Parietal lobe (tissue), 1 donor: ENCODE data around the gene DTX3. TPM values are rescaled to one million over a fixed set of nuclear protein-coding genes. Genes with fewer than 3 reads are reported as not detected.

Source experiments
- total RNA-seq: library from RNA; depleted of rRNA; stranded (reverse); fragments of >200 nt; gene quantifications from one replicate; pipeline ENCODE4 v1.2.3, GENCODE V29; 2014

Gene DTX3, protein sequence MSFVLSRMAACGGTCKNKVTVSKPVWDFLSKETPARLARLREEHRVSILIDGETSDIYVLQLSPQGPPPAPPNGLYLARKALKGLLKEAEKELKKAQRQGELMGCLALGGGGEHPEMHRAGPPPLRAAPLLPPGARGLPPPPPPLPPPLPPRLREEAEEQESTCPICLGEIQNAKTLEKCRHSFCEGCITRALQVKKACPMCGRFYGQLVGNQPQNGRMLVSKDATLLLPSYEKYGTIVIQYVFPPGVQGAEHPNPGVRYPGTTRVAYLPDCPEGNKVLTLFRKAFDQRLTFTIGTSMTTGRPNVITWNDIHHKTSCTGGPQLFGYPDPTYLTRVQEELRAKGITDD
- total RNA-seq = 81.7 TPM

DNA sequence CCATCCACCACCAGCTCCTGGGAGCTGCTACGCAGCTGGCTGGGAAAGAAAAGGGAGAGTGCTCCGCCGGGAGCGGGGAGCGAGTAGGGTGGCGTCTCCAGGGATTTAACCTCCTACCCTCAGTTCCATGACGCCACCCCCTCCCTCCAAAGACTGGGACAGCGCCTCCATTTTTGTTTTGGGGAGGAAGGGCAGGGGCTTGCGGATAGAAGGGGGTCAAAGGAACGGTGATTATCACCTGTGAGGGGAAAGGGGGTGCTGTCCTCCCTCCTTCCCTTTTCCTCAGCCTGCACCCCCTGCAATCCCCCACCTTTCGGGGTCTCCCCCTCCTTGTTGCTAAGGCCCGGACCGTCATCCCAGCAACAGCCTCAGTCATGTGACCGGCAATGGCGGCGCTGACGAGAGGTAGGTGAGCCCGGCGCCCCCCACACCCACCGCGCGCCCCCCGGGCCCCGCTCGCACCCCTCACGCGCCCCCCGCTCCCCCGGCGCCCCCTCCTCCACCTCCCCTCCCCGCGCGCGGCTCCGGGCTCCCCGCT is at the start of gene DTX3:
DTX3 (plus strand) TSS at position 371 of the 538 bp plus-strand sequence. CDS start 1,694 bp downstream, outside the sequence.

DNA sequence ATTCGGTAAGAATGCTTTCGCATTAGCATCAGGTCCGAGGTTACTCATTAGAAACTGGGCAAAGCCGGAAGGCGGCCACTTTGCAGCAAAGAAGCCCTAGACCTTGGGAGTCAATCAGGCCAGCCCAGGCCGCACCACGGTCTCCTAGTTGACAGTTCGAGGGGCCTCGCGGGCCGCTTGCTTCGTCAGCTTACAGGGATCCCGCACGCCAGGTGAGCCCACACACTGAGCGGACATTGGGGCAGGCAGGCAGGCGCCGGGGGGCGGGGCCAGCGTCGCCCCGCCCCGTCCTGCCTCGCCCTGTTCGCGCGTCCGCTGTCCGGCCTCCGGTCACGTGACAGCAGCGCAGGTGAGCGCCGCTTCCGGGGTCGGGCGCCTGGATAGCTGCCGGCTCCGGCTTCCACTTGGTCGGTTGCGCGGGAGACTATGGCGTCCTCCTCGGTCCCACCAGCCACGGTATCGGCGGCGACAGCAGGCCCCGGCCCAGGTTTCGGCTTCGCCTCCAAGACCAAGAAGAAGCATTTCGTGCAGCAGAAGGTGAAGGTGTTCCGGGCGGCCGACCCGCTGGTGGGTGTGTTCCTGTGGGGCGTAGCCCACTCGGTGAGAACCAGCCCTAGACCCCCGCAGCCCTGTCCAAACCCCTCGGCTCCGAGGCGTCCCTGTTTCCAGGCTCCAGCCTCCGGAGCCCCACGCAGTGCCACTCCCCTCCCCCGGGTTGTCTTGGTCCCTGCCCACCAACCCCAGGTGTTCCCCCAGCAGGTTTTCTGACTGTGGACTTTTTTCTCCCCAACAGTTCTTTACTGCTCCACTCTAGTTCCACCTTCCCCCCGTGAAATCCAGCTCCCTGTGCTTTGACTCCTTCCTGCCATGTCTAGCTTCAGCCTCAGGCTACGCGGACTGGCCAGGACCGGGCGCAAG is 13.5 kb upstream of the DTX3 start, which contains the start of gene PIP4K2C:
PIP4K2C (plus strand) TSS at position 329 of the 918 bp plus-strand sequence; CDS start at position 427, 98 bp downstream.

DNA sequence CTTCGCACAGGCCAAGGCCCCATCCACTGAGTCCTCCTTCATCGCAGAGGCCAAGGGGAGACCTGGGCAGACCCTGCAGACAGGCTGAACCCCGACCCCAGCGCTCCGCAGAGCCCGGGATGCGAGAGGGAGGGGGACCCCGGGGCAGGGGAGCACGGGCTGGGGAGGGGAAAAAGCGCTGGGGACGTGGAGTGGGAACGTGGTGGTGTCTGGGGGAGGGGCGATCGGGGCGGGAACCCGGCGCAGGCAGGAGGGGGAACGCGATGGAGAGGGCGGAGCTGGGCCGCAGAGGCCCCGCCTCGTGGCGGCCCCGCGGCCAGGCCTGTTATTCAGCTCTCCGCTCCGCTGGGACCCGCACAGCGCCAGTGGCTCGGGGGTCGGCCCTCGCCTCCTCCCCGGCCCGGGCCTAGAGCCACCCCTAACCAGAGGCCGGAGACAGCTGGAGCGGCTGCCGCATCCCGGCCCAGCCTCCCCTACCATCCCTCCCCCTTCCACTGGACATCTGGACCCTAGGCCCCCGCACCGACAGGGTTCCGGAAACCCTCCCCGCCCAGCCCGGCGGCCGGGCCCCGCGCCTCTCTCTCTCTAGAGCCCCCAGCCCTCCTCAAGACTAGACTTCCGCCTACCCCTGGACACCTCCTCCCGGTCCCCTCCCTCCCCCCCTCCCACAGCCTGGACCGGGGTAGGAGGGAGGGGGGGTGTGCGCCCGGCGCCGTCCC is 6.6 kb downstream of the DTX3 start, which contains the start of gene ARHGEF25:
ARHGEF25 (plus strand) TSS at position 328 of the 719 bp plus-strand sequence. CDS start 460 bp downstream, outside the sequence.

GRCh38 chr12:57632958-57633840 is 28.6 kb downstream of the DTX3 start, which contains the start of gene B4GALNT1:
TSS of gene B4GALNT1 (minus strand) at chr12:57633201. CDS start at chr12:57632132, 1,069 bp downstream.

Other genes with a start within 250 kb of the DTX3 start
- gene R3HDM2, start 173.8 kb upstream of the DTX3 start, total RNA-seq = 38.5 TPM
- not detected for gene INHBC, start 170.0 kb upstream of the DTX3 start, total RNA-seq
- gene INHBE, start 149.5 kb upstream of the DTX3 start, total RNA-seq = not detected
- 0.63 TPM for gene GLI1, start 145.0 kb upstream of the DTX3 start, total RNA-seq
- 0.94 TPM for gene ARHGAP9, start 125.0 kb upstream of the DTX3 start, total RNA-seq
- gene MARS1, start 116.8 kb upstream of the DTX3 start, total RNA-seq = 122 TPM
- gene DDIT3, start 84.3 kb upstream of the DTX3 start, total RNA-seq = 3.8 TPM
- gene MBD6, start 82.0 kb upstream of the DTX3 start, total RNA-seq = 6.3 TPM
- gene DCTN2, start 57.6 kb upstream of the DTX3 start, total RNA-seq = 153 TPM
- 97.0 TPM for gene KIF5A, start 54.8 kb upstream of the DTX3 start, total RNA-seq
- 13.8 TPM for gene PIP4K2C, start 13.6 kb upstream of the DTX3 start, total RNA-seq
- 40.7 TPM for gene ARHGEF25, start 6.6 kb downstream of the DTX3 start, total RNA-seq
- 103 TPM for gene B4GALNT1, start 28.4 kb downstream of the DTX3 start, total RNA-seq
- 115 TPM for gene OS9, start 89.3 kb downstream of the DTX3 start, total RNA-seq
- 40.7 TPM for gene AGAP2, start 133.9 kb downstream of the DTX3 start, total RNA-seq
- 25.7 TPM for gene TSPAN31, start 140.2 kb downstream of the DTX3 start, total RNA-seq
- 55.4 TPM for gene CDK4, start 147.5 kb downstream of the DTX3 start, total RNA-seq
- gene MARCHF9, start 150.3 kb downstream of the DTX3 start, total RNA-seq = 18.8 TPM
- gene CYP27B1, start 162.3 kb downstream of the DTX3 start, total RNA-seq = 0.94 TPM
- gene METTL1, start 167.3 kb downstream of the DTX3 start, total RNA-seq = 2.8 TPM
- 2.5 TPM for gene EEF1AKMT3, start 167.8 kb downstream of the DTX3 start, total RNA-seq
- 24.1 TPM for gene TSFM, start 178.0 kb downstream of the DTX3 start, total RNA-seq
- gene AVIL, start 213.9 kb downstream of the DTX3 start, total RNA-seq = 4.4 TPM
- 45.1 TPM for gene CTDSP2, start 241.9 kb downstream of the DTX3 start, total RNA-seq